ENCODE data around the gene CARM1. TPM values are rescaled to one million over a fixed set of nuclear protein-coding genes. Genes with fewer than 3 reads are reported as not detected.

Gene CARM1
- total RNA-seq, 1 donor from 2014 or later, result 37.2 TPM

GRCh38 chr19:10907925-10908324 lies 36.6 kb downstream of the CARM1 start:
- no peak for DNase-seq (ENCODE audit: low spot score)

GRCh38 chr19:10908380-10908960 lies 37.1 kb downstream of the CARM1 start:
- DNase-seq (ENCODE audit: low spot score), result no peak

GRCh38 chr19:10911579-10912363 lies 40.4 kb downstream of the CARM1 start:
- no peak for DNase-seq (ENCODE audit: low spot score)

- no peak for DNase-seq (ENCODE audit: low spot score)
These were observed 41.3 kb downstream of the CARM1 start for GRCh38 chr19:10912619-10913018.

- DNase-seq (ENCODE audit: low spot score), result no peak
These were observed 42.5 kb downstream of the CARM1 start for GRCh38 chr19:10913716-10914340.

GRCh38 chr19:10915130-10916091 lies 44.1 kb downstream of the CARM1 start:
- DNase-seq (ENCODE audit: low spot score), result no peak

- no peak for DNase-seq (ENCODE audit: low spot score)
These were observed 45.2 kb downstream of the CARM1 start for GRCh38 chr19:10916602-10917001.

- peak; percentile 73 for DNase-seq (ENCODE audit: low spot score)
These were observed 47.0 kb downstream of the CARM1 start for GRCh38 chr19:10918359-10918758.

- DNase-seq (ENCODE audit: low spot score), result no peak
These were observed 48.3 kb downstream of the CARM1 start for GRCh38 chr19:10919352-10920287.

- DNase-seq (ENCODE audit: low spot score), result no peak
These were observed 48.9 kb downstream of the CARM1 start for GRCh38 chr19:10920288-10920655.

GRCh38 chr19:10920781-10921180 lies 49.4 kb downstream of the CARM1 start:
- no peak for DNase-seq (ENCODE audit: low spot score)

- no peak for DNase-seq (ENCODE audit: low spot score)
These were observed 50.0 kb downstream of the CARM1 start for GRCh38 chr19:10921199-10921909.

- DNase-seq (ENCODE audit: low spot score), result no peak
These were observed 50.7 kb downstream of the CARM1 start for GRCh38 chr19:10921910-10922637.

- DNase-seq (ENCODE audit: low spot score), result no peak
These were observed 51.3 kb downstream of the CARM1 start for GRCh38 chr19:10922638-10923014.

GRCh38 chr19:10923260-10924112 lies 52.1 kb downstream of the CARM1 start:
- no peak for DNase-seq (ENCODE audit: low spot score)

GRCh38 chr19:10924597-10924996 lies 53.2 kb downstream of the CARM1 start:
- DNase-seq (ENCODE audit: low spot score), result no peak

- DNase-seq (ENCODE audit: low spot score), result no peak
These were observed 56.6 kb downstream of the CARM1 start for GRCh38 chr19:10927730-10928562.

Measured in mesenteric fat pad (tissue), 1 donor.